K562 (cell line): ENCODE data around the gene VARS1.

Experiments used
- CREB3 ChIP-seq: fragments of 450-650 bp; conservative IDR thresholded peaks from 2 replicates; pipeline ENCODE4 v1.6.1; 2016; ENCODE audit warnings: missing genetic modification characterization, low read depth, mild to moderate bottlenecking, missing compliant biosample characterization, moderate library complexity
- CTCF ChIP-seq, 3 experiments: IDR thresholded peaks in 2 of 3; conservative IDR thresholded peaks in 1 of 3; 2 replicates each; pipeline ENCODE4 v1.5.1; 2011 to 2012; ENCODE audit warnings: low read length in 3 of 3, mild to moderate bottlenecking in 3 of 3, control low read depth in 2 of 3, improper control_type of control experiment in 1 of 3, inconsistent platforms in 1 of 3, low read depth in 1 of 3, mixed read lengths in 1 of 3, moderate library complexity in 1 of 3; ENCODE audit not compliant: insufficient read depth in 2 of 3
- GATA2 ChIP-seq: sonication (generic); formaldehyde crosslinking; IDR thresholded peaks from 2 replicates; pipeline ENCODE4 v1.4.0; 2020; ENCODE audit warnings: mild to moderate bottlenecking, missing genetic modification reagents
- HCFC1 ChIP-seq: IDR thresholded peaks from 2 replicates; pipeline ENCODE4 v1.6.1; 2012; ENCODE audit warnings: low read depth, low read length, improper control_type of control experiment
- HNRNPH1 ChIP-seq: fragments of 200-400 bp; formaldehyde crosslinking; optimal IDR thresholded peaks from 2 replicates; pipeline ENCODE3; 2017; ENCODE audit warnings: low read depth, mild to moderate bottlenecking, low read length, moderate library complexity
- POLR2A ChIP-seq: fragments of 450-650 bp; conservative IDR thresholded peaks from 2 replicates; pipeline ENCODE4 v1.6.1; 2016
- POLR2AphosphoS5 ChIP-seq: IDR thresholded peaks from 2 replicates; pipeline ENCODE4 v1.6.1; 2011; ENCODE audit warnings: mild to moderate bottlenecking, low read depth, low read length, moderate library complexity; ENCODE audit not compliant: control insufficient read depth, insufficient read depth

- TF ChIP-seq CREB3 = no peak
- TF ChIP-seq CTCF (IDR thresholded peaks at IDR 0.05 in 2 of 3, conservative IDR thresholded peaks at IDR 0.05 in 1 of 3; ENCODE audit: insufficient read depth in 2 of 3, low read depth in 1 of 3, low read length in 3 of 3) = no peak
- no peak for TF ChIP-seq POLR2AphosphoS5
- no peak for TF ChIP-seq HCFC1
- no peak for TF ChIP-seq HNRNPH1
- TF ChIP-seq POLR2A = no peak
- TF ChIP-seq GATA2 (CRISPR knock-in tag) = no peak
Measured at GRCh38 chr6:31765910-31766794, 29.4 kb downstream of the VARS1 start.
